ENCODE measurements around the gene CTDP1.

The CTDP1 gene

GRCh38 chr18:79756826-79757225 is 77.2 kb downstream of the CTDP1 start:
- Histone ChIP-seq H3K79me2 (ENCODE audit: insufficient read depth, low read length) (no peaks in the 10 kb centered on the region), H3K27me3 (ENCODE audit: insufficient read depth, low read length, poor library complexity, severe bottlenecking) (no peaks in the 10 kb centered on the region), H3K4me1 (ENCODE audit: insufficient read depth, low read length, poor library complexity, severe bottlenecking) (no peaks in the 10 kb centered on the region), H3K36me3 (ENCODE audit: insufficient read depth, low read length) (peaks cover 27% of the 10 kb centered on the region; the same call in 1 of the 2 replicates), H3K9me2 (replicated peaks; ENCODE audit: low read depth, low read length) (no peaks in the 10 kb centered on the region), H3F3A (ENCODE audit: low read depth) (no peaks in the 10 kb centered on the region), H3K4me2 (ENCODE audit: low read depth, low read length, poor library complexity, severe bottlenecking) (no peak overlapping the region), H3K4me3 (ENCODE audit: low read length, poor library complexity, severe bottlenecking) (no peak overlapping the region), H3K9ac (ENCODE audit: low read depth, low read length, poor library complexity, severe bottlenecking) (no peak overlapping the region), H3K9me3 (ENCODE audit: insufficient read depth, low read depth, low read length) (peaks cover 3% of the 10 kb centered on the region; the same call in 1 of the 2 replicates), H2AFZ (ENCODE audit: low read length) (no peak overlapping the region), H4K20me1 (ENCODE audit: insufficient read depth, low read length, poor library complexity, severe bottlenecking) (no peaks in the 10 kb centered on the region)
- no peak for TF ChIP-seq EZH2phosphoT487 (IDR thresholded peaks at IDR 0.05; ENCODE audit: borderline replicate concordance)
- TF ChIP-seq, protein P1, sequence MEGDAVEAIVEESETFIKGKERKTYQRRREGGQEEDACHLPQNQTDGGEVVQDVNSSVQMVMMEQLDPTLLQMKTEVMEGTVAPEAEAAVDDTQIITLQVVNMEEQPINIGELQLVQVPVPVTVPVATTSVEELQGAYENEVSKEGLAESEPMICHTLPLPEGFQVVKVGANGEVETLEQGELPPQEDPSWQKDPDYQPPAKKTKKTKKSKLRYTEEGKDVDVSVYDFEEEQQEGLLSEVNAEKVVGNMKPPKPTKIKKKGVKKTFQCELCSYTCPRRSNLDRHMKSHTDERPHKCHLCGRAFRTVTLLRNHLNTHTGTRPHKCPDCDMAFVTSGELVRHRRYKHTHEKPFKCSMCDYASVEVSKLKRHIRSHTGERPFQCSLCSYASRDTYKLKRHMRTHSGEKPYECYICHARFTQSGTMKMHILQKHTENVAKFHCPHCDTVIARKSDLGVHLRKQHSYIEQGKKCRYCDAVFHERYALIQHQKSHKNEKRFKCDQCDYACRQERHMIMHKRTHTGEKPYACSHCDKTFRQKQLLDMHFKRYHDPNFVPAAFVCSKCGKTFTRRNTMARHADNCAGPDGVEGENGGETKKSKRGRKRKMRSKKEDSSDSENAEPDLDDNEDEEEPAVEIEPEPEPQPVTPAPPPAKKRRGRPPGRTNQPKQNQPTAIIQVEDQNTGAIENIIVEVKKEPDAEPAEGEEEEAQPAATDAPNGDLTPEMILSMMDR (conservative IDR thresholded peaks at IDR 0.05; ENCODE audit: low read length) = no peak

GRCh38 chr18:79760348-79760747 is 80.7 kb downstream of the CTDP1 start:
- Histone ChIP-seq H2AFZ (ENCODE audit: low read length) (no peak overlapping the region), H4K20me1 (ENCODE audit: insufficient read depth, low read length, poor library complexity, severe bottlenecking) (no peaks in the 10 kb centered on the region), H3K27me3 (ENCODE audit: insufficient read depth, low read length, poor library complexity, severe bottlenecking) (no peaks in the 10 kb centered on the region), H3K4me2 (ENCODE audit: low read depth, low read length, poor library complexity, severe bottlenecking) (no peak overlapping the region), H3K9ac (ENCODE audit: low read depth, low read length, poor library complexity, severe bottlenecking) (no peak overlapping the region), H3K36me3 (ENCODE audit: insufficient read depth, low read length) (peaks cover 5% of the 10 kb centered on the region; the same call in 1 of the 2 replicates), H3K4me3 (ENCODE audit: low read length, poor library complexity, severe bottlenecking) (no peak overlapping the region), H3K4me1 (ENCODE audit: insufficient read depth, low read length, poor library complexity, severe bottlenecking) (no peaks in the 10 kb centered on the region), H3K9me2 (replicated peaks; ENCODE audit: low read depth, low read length) (no peaks in the 10 kb centered on the region), H3K79me2 (ENCODE audit: insufficient read depth, low read length) (no peaks in the 10 kb centered on the region), H3K9me3 (ENCODE audit: insufficient read depth, low read depth, low read length) (peaks cover 14% of the 10 kb centered on the region; the same call in 1 of the 2 replicates), H3F3A (ENCODE audit: low read depth) (no peaks in the 10 kb centered on the region)
- no peak for TF ChIP-seq EZH2phosphoT487 (IDR thresholded peaks at IDR 0.05; ENCODE audit: borderline replicate concordance)
- TF ChIP-seq, protein P1 (conservative IDR thresholded peaks at IDR 0.05; ENCODE audit: low read length) = no peak

DNA sequence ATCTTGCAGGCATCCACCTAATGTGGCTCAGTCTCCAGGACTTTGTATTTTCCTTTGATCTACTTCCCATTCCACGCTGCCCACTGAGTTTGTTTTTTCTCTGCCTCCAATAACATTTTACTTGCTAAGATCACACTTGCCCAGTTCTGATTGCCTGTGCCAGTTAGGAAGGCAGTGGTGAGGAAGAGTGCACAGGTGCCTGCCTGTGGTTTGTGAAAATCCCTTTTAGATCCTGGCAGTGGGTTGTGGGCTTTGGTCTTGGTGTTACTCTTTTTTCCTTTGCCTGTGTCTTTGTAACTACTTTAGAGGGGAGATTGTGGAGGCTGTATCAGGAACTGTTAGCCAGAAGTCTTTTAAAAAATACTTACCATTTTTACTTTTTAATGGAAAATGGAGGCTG is 81.3 kb downstream of the CTDP1 start:
- H3K4me3 ChIP-seq (ENCODE audit: low read length, poor library complexity, severe bottlenecking) = no peak overlapping the region
- no peaks in the 10 kb centered on the region for H3K27me3 ChIP-seq (ENCODE audit: insufficient read depth, low read length, poor library complexity, severe bottlenecking)
- no peaks in the 10 kb centered on the region; the same call in 1 of the 2 replicates for H3K36me3 ChIP-seq (ENCODE audit: insufficient read depth, low read length)
- H3K9me3 ChIP-seq (ENCODE audit: insufficient read depth, low read depth, low read length) = peaks cover 19% of the 10 kb centered on the region; the same call in 1 of the 2 replicates
- H3K4me2 ChIP-seq (ENCODE audit: low read depth, low read length, poor library complexity, severe bottlenecking) = no peak overlapping the region
- TF ChIP-seq EZH2phosphoT487 (IDR thresholded peaks at IDR 0.05; ENCODE audit: borderline replicate concordance) = no peak
- TF ChIP-seq, protein P1 (conservative IDR thresholded peaks at IDR 0.05; ENCODE audit: low read length) = no peak
- no peaks in the 10 kb centered on the region for H3K4me1 ChIP-seq (ENCODE audit: insufficient read depth, low read length, poor library complexity, severe bottlenecking)
- H3K9ac ChIP-seq (ENCODE audit: low read depth, low read length, poor library complexity, severe bottlenecking) = no peak overlapping the region
- no peaks in the 10 kb centered on the region for H3K9me2 ChIP-seq (replicated peaks; ENCODE audit: low read depth, low read length)
- no peaks in the 10 kb centered on the region for H3F3A ChIP-seq (ENCODE audit: low read depth)
- no peak overlapping the region for H2AFZ ChIP-seq (ENCODE audit: low read length)
- no peaks in the 10 kb centered on the region for H3K79me2 ChIP-seq (ENCODE audit: insufficient read depth, low read length)
- no peaks in the 10 kb centered on the region for H4K20me1 ChIP-seq (ENCODE audit: insufficient read depth, low read length, poor library complexity, severe bottlenecking)

Data from Loucy (cell line).